GM12878 (cell line): ENCODE measurements around the gene GRIK4. TPM values are rescaled to one million over a fixed set of nuclear protein-coding genes. Genes with fewer than 3 reads are reported as not detected.
A peak's percentile ranks its signal among the peaks of the same experiment; 100 is the strongest.

Experiments used
- ATAC-seq: fragments of 200-7000 bp; cut with Tn5 transposase; 3 replicates; pipeline ENCODE4 v1.9.1; 2020; ENCODE audit warnings: mild to moderate bottlenecking, moderate library complexity
- BruUV-seq: library from RNA; stranded (reverse); fragments of 400-500 nt; replicated peaks from 2 replicates; lab custom pipeline; 2021; lab: Mats Ljungman, UMichigan
- CTCF ChIA-PET: fragments of 300-600 bp; sonication (Branson Sonifier 250); formaldehyde crosslinking; extraction: SDS; loops from one replicate; lab custom pipeline; 2021; ENCODE audit warnings: inconsistent platforms; lab: Yijun Ruan, JAX
- POLR2A ChIA-PET: fragments of 350-600 bp; formaldehyde crosslinking; extraction: SDS; loops from one replicate; lab custom pipeline; 2021; ENCODE audit warnings: inconsistent platforms; lab: Charles Lee
- RAD21 ChIA-PET: fragments of 300-600 bp; sonication (Branson Sonifier 250); formaldehyde crosslinking; loops from one replicate; lab custom pipeline; 2023; ENCODE audit warnings: antibody characterized with exemption; ENCODE audit not compliant: unreplicated experiment; lab: Charles Lee
- SMC1A ChIA-PET: fragments of 300-600 bp; sonication (Branson Sonifier 250); formaldehyde crosslinking; loops from one replicate; lab custom pipeline; 2023; ENCODE audit not compliant: unreplicated experiment, uncharacterized antibody; lab: Charles Lee
- DNase-seq: peaks from one replicate; pipeline ENCODE4 v3.0.0-alpha.2; 2011; ENCODE audit warnings: low read depth, low spot score
- FAIRE-seq: peaks from 3 replicates; lab custom pipeline; 2011; peaks lifted over from hg19 to GRCh38; lab: Jason Lieb, UNC
- H2AFZ ChIP-seq: 2 replicates; pipeline ENCODE4 v1.6.0; 2011; ENCODE audit warnings: low read depth, low read length, control low read depth; ENCODE audit not compliant: control insufficient read depth
- H3K27ac ChIP-seq: 2 replicates; pipeline ENCODE4 v1.5.1; 2011; ENCODE audit warnings: control low read depth; ENCODE audit not compliant: control insufficient read depth, insufficient read depth
- H3K27me3 ChIP-seq, 2 experiments: replicated peaks in 1 of 2; 2 replicates each; pipeline versions ENCODE4 v1.6.0 to v1.6.1; 2011; ENCODE audit warnings: low read length in 1 of 2; ENCODE audit not compliant: control insufficient read depth in 2 of 2, insufficient read depth in 2 of 2
- H3K36me3 ChIP-seq, 2 experiments: 2 replicates each; pipeline ENCODE4 v1.5.1; 2011; ENCODE audit warnings: low read length in 1 of 2; ENCODE audit not compliant: control insufficient read depth in 2 of 2, insufficient read depth in 2 of 2
- H3K4me1 ChIP-seq: 2 replicates; pipeline ENCODE4 v1.6.1; 2011; ENCODE audit warnings: mild to moderate bottlenecking, low read length, moderate library complexity, mixed read lengths; ENCODE audit not compliant: control insufficient read depth, insufficient read depth
- H3K4me2 ChIP-seq: 2 replicates; pipeline ENCODE4 v1.6.0; 2011; ENCODE audit warnings: control low read depth; ENCODE audit not compliant: control insufficient read depth, insufficient read depth
- H3K4me3 ChIP-seq: fragments of 200-600 bp; sonication (generic); 2 replicates; pipeline ENCODE4 v1.5.1; 2016
- H3K79me2 ChIP-seq: 2 replicates; pipeline ENCODE4 v1.6.0; 2011; ENCODE audit warnings: low read length; ENCODE audit not compliant: control insufficient read depth, insufficient read depth
- H3K9ac ChIP-seq: 2 replicates; pipeline ENCODE4 v1.8.0; 2011; ENCODE audit warnings: low read length, control low read depth, mixed read lengths; ENCODE audit not compliant: control insufficient read depth, insufficient read depth
- H3K9me3 ChIP-seq: replicated peaks from 3 replicates; pipeline ENCODE4 v1.5.1; 2011; ENCODE audit warnings: mild to moderate bottlenecking, low read length; ENCODE audit not compliant: control insufficient read depth, insufficient read depth
- H4K20me1 ChIP-seq: 2 replicates; pipeline ENCODE4 v1.6.0; 2011; ENCODE audit not compliant: control insufficient read depth, insufficient read depth
- CBX5 ChIP-seq: sonication (generic); IDR thresholded peaks from 2 replicates; pipeline ENCODE4 v1.6.1; 2016; ENCODE audit warnings: low read depth, moderate library complexity, mild to moderate bottlenecking, inconsistent platforms
- MEF2B ChIP-seq: fragments of 450-650 bp; IDR thresholded peaks from 2 replicates; pipeline ENCODE4 v1.6.1; 2018; ENCODE audit warnings: mild to moderate bottlenecking, moderate library complexity; ENCODE audit not compliant: partially characterized antibody, poor library complexity, severe bottlenecking
- MXI1 ChIP-seq: fragments of 150-350 bp; IDR thresholded peaks from 2 replicates; pipeline ENCODE4 v1.6.1; 2011; ENCODE audit warnings: low read depth, mild to moderate bottlenecking, inconsistent platforms, low read length, improper control_type of control experiment
- POU2F2 ChIP-seq: IDR thresholded peaks from 3 replicates; pipeline ENCODE4 v1.6.1; 2011; ENCODE audit warnings: low read depth, mild to moderate bottlenecking, low read length, borderline replicate concordance
- RAD21 ChIP-seq: IDR thresholded peaks from 2 replicates; pipeline ENCODE4 v1.6.1; 2011; ENCODE audit warnings: mild to moderate bottlenecking, low read depth, low read length, moderate library complexity; ENCODE audit not compliant: insufficient read depth
- RB1 ChIP-seq: fragments of 450-650 bp; formaldehyde crosslinking; IDR thresholded peaks from 2 replicates; pipeline ENCODE4 v1.6.1; 2017; ENCODE audit warnings: mild to moderate bottlenecking, borderline replicate concordance
- USF1 ChIP-seq: IDR thresholded peaks from 2 replicates; pipeline ENCODE4 v1.6.1; 2011; ENCODE audit warnings: borderline replicate concordance, low read depth, mild to moderate bottlenecking, moderate library complexity, mixed read lengths, low read length; ENCODE audit not compliant: insufficient read depth; ENCODE audit errors: extremely low read length
- ZNF24 ChIP-seq: fragments of 450-650 bp; IDR thresholded peaks from 2 replicates; pipeline ENCODE4 v1.6.1; 2017; ENCODE audit warnings: antibody characterized with exemption, mild to moderate bottlenecking
- ZNF274 ChIP-seq: IDR thresholded peaks from one replicate; pipeline ENCODE4 v1.8.0; 2011; ENCODE audit not compliant: insufficient read length, insufficient read depth
- WGBS: methylation state at CpG from one replicate; pipeline ENCODE4 v1.1.6; 2016; ENCODE audit warnings: low lambda C conversion rate; ENCODE audit not compliant: insufficient replicate concordance, insufficient coverage; ENCODE audit errors: missing lambda C conversion rate; 5-methylcytosine and 5-hydroxymethylcytosine counted together
- in situ Hi-C: fragments of 300-500 bp; cut with MboI; formaldehyde crosslinking; loops from 9 replicates; pipeline ENCODE4 v1.14.3; 2018; ENCODE audit warnings: mixed read lengths
- intact Hi-C: fragments of 100-400 bp; cut with micrococcal nuclease; formaldehyde crosslinking; loops from one replicate; pipeline ENCODE4 v1.14.2; 2022; ENCODE audit not compliant: unreplicated experiment
- polyA plus RNA-seq, 11 experiments: library from polyadenylated mRNA; depleted of rRNA in 4 of 11; unstranded in 6 of 11; stranded (reverse) in 5 of 11; fragments of >200 nt; fragmentation: Nextera tagmentation in 4 of 11; fragmentation: Illumina TruSeq in 1 of 11; extraction: Ambion mirVana in 4 of 11; extraction: Trizol in 1 of 11; gene quantifications; 1 replicate in 1 of 11; 2 replicates in 10 of 11; pipeline versions ENCODE4 v1.2.1 to v1.2.3, GENCODE V29; 2011 to 2016; ENCODE audit warnings: inconsistent platforms in 2 of 11, missing spikeins in 2 of 11, low read depth in 1 of 11
- total RNA-seq, 4 experiments: library from RNA; depleted of rRNA in 3 of 4; stranded (reverse); fragments of >200 nt in 3 of 4; fragmentation: Illumina TruSeq in 1 of 4; extraction: Trizol in 1 of 4; gene quantifications; 2 replicates each; pipeline versions ENCODE4 v1.2.1 to v1.2.3, GENCODE V29; 2013 to 2021

The GRIK4 gene
- total and polyA plus RNA-seq, 10 of the 15 experiments (the other 5 are each of a cell fraction or from before 2014, with no cell fraction given) = 0.33 to 3.6 (median 0.72) TPM

DNA sequence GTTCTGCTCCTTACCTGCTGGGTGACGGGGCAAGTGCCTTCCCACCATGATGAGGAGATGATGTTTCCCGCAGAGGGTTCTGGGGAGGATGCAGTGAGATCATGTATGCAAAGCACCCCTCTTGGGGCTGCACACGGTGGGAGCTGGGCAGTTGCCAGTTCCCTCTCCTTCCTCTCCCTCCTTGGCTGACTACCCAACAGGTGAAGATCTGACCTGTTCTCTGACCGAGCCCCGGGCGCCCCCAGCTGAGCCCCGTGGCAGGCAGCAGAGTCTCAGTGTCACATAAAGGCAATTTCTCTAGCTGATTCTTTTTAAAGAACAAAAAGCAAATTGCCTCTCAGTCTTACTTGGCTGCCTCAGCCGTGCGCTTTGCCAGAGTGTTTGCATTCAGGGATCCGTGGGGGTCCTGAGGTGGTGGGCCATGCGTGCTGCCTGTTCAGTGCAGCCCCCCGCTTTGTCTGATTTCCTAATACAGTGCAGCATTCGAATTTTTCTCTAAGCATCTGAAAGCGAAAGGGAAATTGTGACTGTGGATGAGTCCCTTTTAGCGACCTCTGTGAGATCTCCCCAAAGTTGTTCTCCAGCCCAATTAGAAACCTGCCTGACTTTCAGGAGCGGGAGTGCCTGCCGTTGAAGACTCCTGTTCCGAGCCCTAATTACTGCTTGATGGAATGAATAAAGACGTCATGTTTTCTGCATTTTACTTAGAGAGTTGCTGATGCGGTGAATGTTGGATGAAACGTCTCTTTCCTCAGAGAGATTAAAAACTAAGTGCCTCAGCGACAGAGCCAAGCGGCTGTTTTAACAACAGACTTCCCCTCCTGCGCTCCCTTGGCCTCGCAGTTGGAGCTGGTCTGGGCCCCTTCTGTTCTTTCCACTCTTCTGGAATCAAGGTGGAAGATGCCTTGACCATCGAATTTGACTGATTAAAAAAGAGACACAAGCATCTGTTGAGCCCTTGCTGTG, 86.0 kb downstream of the GRIK4 start:
- intact Hi-C loops (no loop called here), in situ Hi-C loops (no loop called here)
- peak overlapping the region; percentile 34 for H2AFZ ChIP-seq
- H3K79me2 ChIP-seq = no peaks in the 10 kb centered on the region
- no peak overlapping the region for H3K4me3 ChIP-seq
- peak; percentile 73 for ATAC-seq
- CTCF ChIA-PET = no interaction called here
- no peaks in the 10 kb centered on the region; a peak in 1 of 4 replicates for H3K36me3 ChIP-seq
- H4K20me1 ChIP-seq = no peaks in the 10 kb centered on the region
- H3K4me2 ChIP-seq = peak overlapping the region; percentile 57
- H3K27ac ChIP-seq = no peak overlapping the region
- H3K9me3 ChIP-seq = no peaks in the 10 kb centered on the region
- TF ChIP-seq RB1 = no peak
- TF ChIP-seq POU2F2 = 0 out of 3 replicates have a peak, but pooled peaks have one; percentile 11
- SMC1A ChIA-PET = interaction anchor here (0.9 kb wide), 1 partner anchor 60 kb away, joined by 3 read pairs; no protein-coding TSS in a partner anchor
- 28% methylated on average over 26 of the region's 26 CpGs for WGBS
- FAIRE-seq = no peak
- no peaks in the 10 kb centered on the region for H3K27me3 ChIP-seq
- BruUV-seq = no TSS peak
- no peak overlapping the region for H3K9ac ChIP-seq
- POLR2A ChIA-PET = no interaction called here
- no peak for DNase-seq
- RAD21 ChIA-PET = interaction anchor here (0.9 to 1.0 kb wide), 2 partner anchors 16 to 18 kb away, joined by 3 to 5 read pairs; no protein-coding TSS in a partner anchor
- H3K4me1 ChIP-seq = peaks cover 12% of the 10 kb centered on the region

DNA sequence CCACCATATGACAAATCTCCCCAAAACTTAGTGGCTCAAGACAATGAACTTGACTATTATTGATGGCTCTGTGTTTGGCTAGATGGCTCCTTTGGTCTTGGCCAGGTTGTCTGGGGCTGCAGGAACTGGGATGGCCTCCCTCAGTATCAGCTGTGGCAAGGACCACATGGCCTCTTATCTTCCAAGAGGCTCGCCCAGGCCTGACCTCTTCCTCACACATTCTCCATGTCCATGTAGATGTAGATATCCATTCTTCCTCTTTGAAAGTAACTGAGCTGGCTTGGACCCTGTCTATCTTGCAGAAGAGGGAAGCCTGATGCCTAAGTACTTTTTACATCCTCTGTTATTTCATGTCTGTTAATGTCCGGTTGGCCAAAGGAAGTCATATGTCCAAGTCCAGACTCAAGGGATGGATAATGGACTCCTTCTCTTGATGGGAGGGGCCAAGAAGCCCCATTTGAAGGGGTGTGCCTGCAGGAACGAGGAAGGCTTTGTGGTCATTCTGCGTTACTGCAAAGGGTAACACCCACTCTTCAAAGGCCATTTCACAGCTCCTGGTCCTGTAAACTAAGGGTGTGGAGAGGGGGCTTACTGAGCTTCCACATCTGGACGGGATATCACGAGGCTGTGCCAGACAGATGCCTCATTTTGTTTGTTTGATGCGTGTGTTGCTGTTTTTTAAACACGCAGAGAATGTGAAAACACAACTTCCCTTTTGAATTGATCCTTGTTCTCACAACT, 87.1 kb downstream of the GRIK4 start:
- 43% methylated on average over 8 of the region's 8 CpGs for WGBS
- no peak for TF ChIP-seq ZNF274
- TF ChIP-seq CBX5 = no peak
- TF ChIP-seq RAD21 = no peak
- no peak for TF ChIP-seq ZNF24
- TF ChIP-seq MEF2B = no peak
- TF ChIP-seq MXI1 = no peak
- no peak for TF ChIP-seq USF1

More for the DNA sequence above, 87.1 kb downstream of the GRIK4 start:
- Histone ChIP-seq H3K9me3 (no peaks in the 10 kb centered on the region), H3K79me2 (no peaks in the 10 kb centered on the region), H3K9ac (no peak overlapping the region), H3K4me3 (no peak overlapping the region), H3K27ac (no peak overlapping the region), H3K4me1 (peaks cover 12% of the 10 kb centered on the region), H3K4me2 (no peak overlapping the region), H3K27me3 (no peaks in the 10 kb centered on the region), H3K36me3 (no peaks in the 10 kb centered on the region; a peak in 1 of 4 replicates), H2AFZ (no peak overlapping the region), H4K20me1 (no peaks in the 10 kb centered on the region)
- RAD21 ChIA-PET = no interaction called here
- ATAC-seq (no peak), FAIRE-seq (no peak), DNase-seq (no peak)
- in situ Hi-C loops (no loop called here), intact Hi-C loops (no loop called here)
- CTCF ChIA-PET = interaction anchor here (1.1 to 1.9 kb wide), 4 partner anchors 9 to 86 kb away, joined by 3 to 6 read pairs (median 4); no protein-coding TSS in a partner anchor
- SMC1A ChIA-PET = no interaction called here
- POLR2A ChIA-PET = interaction anchor here (0.5 kb wide), 1 partner anchor 862 kb away, joined by 5 read pairs; no protein-coding TSS in a partner anchor
- BruUV-seq = no TSS peak
